Upper lobe of left lung (tissue), 6 donors: Measurements from ENCODE around the gene LTA4H. TPM values are rescaled to one million over a fixed set of nuclear protein-coding genes. Genes with fewer than 3 reads are reported as not detected.
"Not testable (repeated sequence)": the region's sequence is repeated elsewhere in the genome, so short reads cannot be mapped to it uniquely, and the experiment has no call there.

Experiments used
- ATAC-seq, 2 donors: fragments of 200-7000 bp; cut with Tn5 transposase; one replicate each; pipeline ENCODE4 v1.9.1; 2022; ENCODE audit warnings: mild to moderate bottlenecking in 2 of 2, moderate library complexity in 2 of 2; ENCODE audit not compliant: low FRiP score in 2 of 2
- DNase-seq, 2 donors: peaks; one replicate each; pipeline ENCODE4 v3.0.0-alpha.2; 2019 to 2020
- H3K27ac ChIP-seq, 4 donors: fragments of 200-600 bp; sonication (generic); one replicate each; pipeline ENCODE4 v1.5.1; 2016 to 2019
- H3K27me3 ChIP-seq, 4 donors: fragments of 200-600 bp; sonication (generic); one replicate each; pipeline ENCODE4 v1.5.1; 2017 to 2019
- H3K36me3 ChIP-seq, 4 donors: fragments of 200-600 bp; sonication (generic); one replicate each; pipeline ENCODE4 v1.5.1; 2016 to 2019
- H3K4me1 ChIP-seq, 4 donors: fragments of 200-600 bp; sonication (generic); one replicate each; pipeline ENCODE4 v1.5.1; 2018 to 2019
- H3K4me3 ChIP-seq, 4 donors: fragments of 200-600 bp; sonication (generic); one replicate each; pipeline ENCODE4 v1.5.1; 2017 to 2019; ENCODE audit warnings: mild to moderate bottlenecking in 2 of 4, moderate library complexity in 1 of 4
- H3K9me3 ChIP-seq, 4 donors: fragments of 200-600 bp; sonication (generic); one replicate each; pipeline ENCODE4 v1.5.1; 2018 to 2019
- CTCF ChIP-seq, 6 experiments: fragments of 450-650 bp in 4 of 6; fragments of 200-600 bp in 2 of 6; sonication (generic) in 2 of 6; IDR thresholded peaks; one replicate each; pipeline ENCODE4 v1.5.1; 2016 to 2019; ENCODE audit warnings: antibody characterized with exemption in 6 of 6
- EP300 ChIP-seq, 4 donors: sonication (generic); formaldehyde crosslinking; IDR thresholded peaks; one replicate each; pipeline ENCODE4 v1.5.1; 2017; ENCODE audit warnings: antibody characterized with exemption in 4 of 4, control low read depth in 2 of 4
- POLR2A ChIP-seq, 4 donors: fragments of 450-650 bp; IDR thresholded peaks; one replicate each; pipeline ENCODE4 v1.5.1; 2016 to 2017; ENCODE audit warnings: antibody characterized with exemption in 4 of 4, mild to moderate bottlenecking in 2 of 4
- POLR2AphosphoS5 ChIP-seq, 2 donors: sonication (generic); formaldehyde crosslinking; IDR thresholded peaks; one replicate each; pipeline ENCODE4 v1.5.1; 2017; ENCODE audit warnings: antibody characterized with exemption in 2 of 2
- WGBS, 2 donors: methylation state at CpG; one replicate each; pipeline ENCODE4 v1.1.5; 2017 to 2018; 5-methylcytosine and 5-hydroxymethylcytosine counted together
- total RNA-seq, 6 donors: library from RNA; depleted of rRNA in 4 of 6; stranded (reverse); fragments of >200 nt in 4 of 6; gene quantifications; one replicate each; pipeline versions ENCODE4 v1.1.0 to v1.2.1, GENCODE V29; 2016 to 2021
- donor health status: DM: no; HTN: no; CAD: no; lungs with moderate emphysema.
- donor health status: DM: no; HTN: yes; CAD: no; lungs with severe emphysema.

The LTA4H gene
- total RNA-seq, 6 donors from 2014 or later: 110 to 314 (median 254) TPM

- H3K27ac ChIP-seq: peak overlapping the region in 1 of 4 donors; percentile 16
- no peaks in the 10 kb centered on the region for H3K9me3 ChIP-seq
- no peak for ATAC-seq
- H3K4me3 ChIP-seq: no peak overlapping the region
- no peak for DNase-seq
- H3K36me3 ChIP-seq: no peaks in the 10 kb centered on the region
- H3K27me3 ChIP-seq: no peaks in the 10 kb centered on the region
- no peak for TF ChIP-seq POLR2A (IDR thresholded peaks at IDR 0.05)
- TF ChIP-seq CTCF (IDR thresholded peaks at IDR 0.05): peak in 2 of 6 experiments; percentile 9 to 10
- peaks cover 0 to 14% (median 1%) of the 10 kb centered on the region in 4 donors for H3K4me1 ChIP-seq
- WGBS, 2 donors: 62 to 71% methylated on average over 7 of the region's 7 CpGs
Measured at GRCh38 chr12:96070670-96071279, 35.4 kb upstream of the LTA4H start.

GRCh38 chr12:96069511-96070231 lies 34.3 kb upstream of the LTA4H start:
- TF ChIP-seq EP300 (IDR thresholded peaks at IDR 0.05): no peak
- ATAC-seq: no peak
- Histone ChIP-seq H3K27ac (no peak overlapping the region), H3K4me1 (peaks cover 0 to 14% (median 2%) of the 10 kb centered on the region in 4 donors), H3K36me3 (no peaks in the 10 kb centered on the region), H3K4me3 (no peak overlapping the region), H3K27me3 (no peaks in the 10 kb centered on the region), H3K9me3 (no peaks in the 10 kb centered on the region)
- no peak for DNase-seq
- 79 to 89% methylated on average over 7 of the region's 7 CpGs for WGBS, 2 donors

GRCh38 chr12:96068636-96069035 lies 33.2 kb upstream of the LTA4H start:
- Histone ChIP-seq H3K4me3 (no peak overlapping the region), H3K27me3 (no peaks in the 10 kb centered on the region), H3K36me3 (no peaks in the 10 kb centered on the region), H3K4me1 (peaks cover 4 to 22% (median 6%) of the 10 kb centered on the region in 4 donors), H3K9me3 (no peaks in the 10 kb centered on the region), H3K27ac (no peak overlapping the region)
- ATAC-seq (no peak), DNase-seq (no peak)
- WGBS, 2 donors: 76 to 90% methylated on average over 2 of the region's 2 CpGs
- TF ChIP-seq CTCF (IDR thresholded peaks at IDR 0.05) (no peak), POLR2A (IDR thresholded peaks at IDR 0.05) (no peak), POLR2AphosphoS5 (IDR thresholded peaks at IDR 0.05) (no peak), EP300 (IDR thresholded peaks at IDR 0.05) (no peak)

- ATAC-seq: no peak
Measured at GRCh38 chr12:96068111-96068510, 32.7 kb upstream of the LTA4H start.

GRCh38 chr12:96065776-96066175 lies 30.4 kb upstream of the LTA4H start:
- not testable (repeated sequence) for H3K36me3 ChIP-seq, H3K9me3 ChIP-seq, H3K27me3 ChIP-seq, DNase-seq, H3K27ac ChIP-seq, ATAC-seq, H3K4me3 ChIP-seq
- H3K4me1 ChIP-seq: peaks cover 11 to 22% (median 12%) of the 10 kb centered on the region in 4 donors
- WGBS, 2 donors: 99 to 100% methylated on average over 3 of the region's 3 CpGs

More at GRCh38 chr12:96068111-96068510, 32.7 kb upstream of the LTA4H start:
- H3K27me3 ChIP-seq: no peaks in the 10 kb centered on the region
- DNase-seq: no peak
- peaks cover 4 to 17% (median 6%) of the 10 kb centered on the region in 4 donors for H3K4me1 ChIP-seq
- no peak overlapping the region for H3K4me3 ChIP-seq
- H3K27ac ChIP-seq: no peak overlapping the region
- no peak for TF ChIP-seq POLR2AphosphoS5 (IDR thresholded peaks at IDR 0.05)
- 93 to 95% methylated on average over 5 of the region's 5 CpGs for WGBS, 2 donors
- no peaks in the 10 kb centered on the region for H3K9me3 ChIP-seq
- H3K36me3 ChIP-seq: no peaks in the 10 kb centered on the region

- ATAC-seq (no peak), DNase-seq (no peak)
- Histone ChIP-seq H3K9me3 (no peaks in the 10 kb centered on the region), H3K36me3 (no peaks in the 10 kb centered on the region), H3K27ac (no peak overlapping the region), H3K4me3 (no peak overlapping the region), H3K27me3 (no peaks in the 10 kb centered on the region), H3K4me1 (peaks cover 11 to 17% (median 12%) of the 10 kb centered on the region in 4 donors)
- 71 to 73% methylated on average over 5 of the region's 5 CpGs for WGBS, 2 donors
- no peak for TF ChIP-seq EP300 (IDR thresholded peaks at IDR 0.05)
- TF ChIP-seq POLR2A (IDR thresholded peaks at IDR 0.05): no peak
- no peak for TF ChIP-seq CTCF (IDR thresholded peaks at IDR 0.05)
- no peak for TF ChIP-seq POLR2AphosphoS5 (IDR thresholded peaks at IDR 0.05)
Measured at GRCh38 chr12:96064966-96065365, 29.6 kb upstream of the LTA4H start.
